HG03378 (cell line): Measurements from ENCODE around the gene ATP10A.
A peak's percentile ranks its signal among the peaks of the same experiment; 100 is the strongest.
"Not testable (repeated sequence)": the region's sequence is repeated elsewhere in the genome, so short reads cannot be mapped to it uniquely, and the experiment has no call there.

Source experiments
- ATAC-seq: cut with Tn5 transposase; IDR thresholded peaks from one replicate; pipeline ENCODE4 v1.9.1; 2021; ENCODE audit warnings: mild to moderate bottlenecking, moderate library complexity; ENCODE audit not compliant: unreplicated experiment

The ATP10A gene

DNA sequence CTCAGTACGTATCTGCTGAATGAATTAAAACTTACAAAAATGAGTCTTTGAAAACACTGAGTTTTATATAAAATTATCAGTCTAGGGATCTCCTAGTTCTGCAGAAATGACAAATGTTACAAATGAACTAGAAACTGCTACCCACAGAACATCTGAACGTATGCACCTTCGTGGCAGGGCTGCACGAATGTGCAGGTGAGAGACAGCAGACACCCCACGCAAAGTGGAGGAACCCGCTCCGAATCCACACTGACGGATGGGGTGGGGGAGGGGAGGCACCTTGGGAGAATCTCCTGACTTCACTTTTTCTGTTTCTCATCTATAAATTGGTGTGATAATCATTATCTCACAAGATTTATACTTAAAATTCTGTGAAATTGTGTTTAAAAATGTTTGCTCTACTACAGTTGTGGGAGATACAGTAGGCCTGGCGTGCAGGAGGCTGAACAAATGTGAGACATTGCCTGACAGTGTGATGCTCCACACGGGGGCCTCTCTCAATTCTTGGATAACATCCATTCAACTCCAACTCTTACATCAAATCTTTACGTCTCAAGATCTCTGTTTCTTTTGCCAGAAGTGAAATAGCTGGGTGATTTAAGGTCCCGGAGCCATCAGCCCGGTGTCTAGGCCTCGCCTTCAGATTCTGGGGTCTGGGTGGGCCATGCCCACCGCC, 86.9 kb downstream of the ATP10A start:
- ATAC-seq, result no peak

DNA sequence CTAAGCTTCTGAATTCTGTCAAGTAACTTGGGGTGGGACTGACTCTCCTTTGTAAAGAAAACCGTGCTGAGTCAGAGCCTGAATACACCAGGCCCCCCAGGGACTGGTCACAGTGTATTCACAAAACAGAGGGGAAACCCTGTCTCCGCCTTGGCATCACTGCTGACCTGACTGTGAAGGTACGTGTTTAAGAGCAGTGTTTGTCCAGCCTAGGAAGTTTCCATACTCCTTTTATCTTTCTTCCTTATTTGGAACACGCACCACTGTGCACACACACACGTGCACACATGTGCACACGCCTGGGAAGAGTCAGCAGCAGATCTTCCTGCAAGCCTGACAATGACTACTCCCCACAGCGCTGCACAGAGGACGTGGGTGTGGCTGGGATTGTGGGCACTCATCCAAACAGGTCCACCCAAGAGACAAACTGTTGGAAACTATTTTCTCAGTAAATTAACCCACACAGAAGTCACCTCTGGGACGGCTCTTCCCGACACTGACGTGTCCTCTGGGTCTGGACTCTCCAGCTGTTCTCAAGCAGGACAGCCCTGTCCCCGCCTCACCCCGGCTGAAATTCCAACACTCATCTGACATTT, 87.7 kb downstream of the ATP10A start:
- peak; percentile 95 for ATAC-seq

DNA sequence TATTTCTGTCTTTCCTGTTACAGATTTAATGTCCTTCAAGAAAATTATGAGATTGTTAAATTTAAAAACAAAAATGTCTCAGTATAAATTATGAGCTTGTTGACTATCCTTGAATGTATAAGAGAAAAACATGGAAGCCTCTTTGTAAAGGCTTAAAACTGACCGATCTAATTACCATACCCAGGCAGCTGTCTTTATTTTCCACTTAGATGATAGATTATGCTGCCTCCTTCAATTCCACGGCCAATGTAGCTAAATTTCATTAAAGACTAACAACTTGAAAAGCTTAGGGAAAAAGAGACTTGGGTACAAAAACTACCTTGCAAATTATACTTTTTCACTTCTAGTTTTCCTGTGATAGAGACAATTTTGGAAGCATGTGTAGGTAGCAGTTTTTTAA, 88.3 kb downstream of the ATP10A start:
- peak; percentile 7 for ATAC-seq

DNA sequence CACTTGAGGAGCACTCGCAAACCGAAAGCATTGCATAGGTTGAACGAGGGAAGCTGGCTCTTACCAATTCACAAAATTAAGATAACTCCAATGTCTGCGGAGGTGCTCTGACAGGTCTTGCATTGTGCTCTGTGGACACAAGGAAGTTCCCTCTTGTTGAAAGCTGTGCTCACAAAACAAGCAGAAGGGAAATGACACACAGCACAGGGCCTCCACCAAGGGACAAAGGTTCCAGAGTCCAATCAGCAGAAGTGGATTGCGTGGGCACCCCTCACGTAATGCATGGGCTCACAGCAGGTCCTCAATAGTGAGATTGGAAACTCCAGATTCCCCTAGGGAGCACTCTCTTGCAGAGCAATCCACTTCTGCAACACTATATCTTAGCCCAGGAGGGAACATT, 89.9 kb downstream of the ATP10A start:
- ATAC-seq, result no peak

DNA sequence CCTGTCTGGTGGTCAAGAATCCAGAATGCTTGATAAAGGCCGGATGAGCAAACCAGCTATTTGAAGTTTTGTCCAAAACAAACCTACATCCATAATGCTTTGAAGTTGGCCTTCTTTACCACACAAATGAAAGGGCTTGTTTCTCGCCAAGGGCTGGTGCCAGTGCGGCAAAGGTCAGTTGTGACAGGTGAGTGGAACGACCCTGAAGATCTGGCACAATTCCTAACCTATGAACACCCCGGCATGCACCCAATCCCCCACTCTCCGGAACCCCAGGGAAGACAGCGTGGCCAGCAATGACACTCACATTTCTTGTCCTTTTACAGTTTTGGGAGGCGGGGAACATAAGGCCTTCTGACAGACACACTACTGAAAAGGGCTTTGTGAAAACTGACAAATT, 90.6 kb downstream of the ATP10A start:
- no peak for ATAC-seq

DNA sequence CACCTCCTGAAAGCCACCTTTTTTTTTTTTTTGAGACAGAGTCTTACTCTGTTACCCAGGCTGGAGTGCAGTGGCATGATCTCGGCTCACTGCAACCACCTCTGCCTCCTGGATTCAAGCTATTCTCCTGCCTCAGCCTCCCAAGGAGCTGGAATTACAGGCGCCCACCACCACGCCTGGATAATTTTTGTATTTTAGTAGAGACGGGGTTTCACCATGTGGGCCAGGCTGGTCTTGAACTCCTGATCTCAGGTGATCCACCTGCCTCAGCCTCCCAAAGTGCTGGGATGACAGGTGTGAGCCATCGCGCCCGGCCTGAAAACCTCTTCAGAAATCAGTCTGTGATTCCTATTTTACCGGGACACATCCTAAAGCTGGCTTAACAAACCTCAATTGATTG, 91.4 kb downstream of the ATP10A start:
- ATAC-seq, result not testable (repeated sequence)

DNA sequence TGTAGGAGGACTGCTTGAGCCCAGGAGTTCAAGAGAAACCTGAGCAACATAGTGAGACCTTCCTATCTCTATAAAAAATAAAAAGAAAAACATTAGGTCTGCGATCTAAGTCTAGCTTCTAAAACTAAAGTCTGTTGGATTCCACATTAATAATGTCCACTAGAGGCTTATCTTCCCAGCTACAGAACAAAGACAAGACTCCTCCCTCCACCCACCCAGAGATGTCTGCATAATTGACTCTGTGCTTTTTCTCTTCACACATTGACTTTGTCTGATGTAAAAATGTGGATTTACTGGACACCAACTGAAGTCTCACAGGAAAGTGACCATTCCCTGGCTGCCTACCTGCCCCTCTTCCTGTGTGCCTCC, 91.8 kb downstream of the ATP10A start:
- no peak for ATAC-seq

DNA sequence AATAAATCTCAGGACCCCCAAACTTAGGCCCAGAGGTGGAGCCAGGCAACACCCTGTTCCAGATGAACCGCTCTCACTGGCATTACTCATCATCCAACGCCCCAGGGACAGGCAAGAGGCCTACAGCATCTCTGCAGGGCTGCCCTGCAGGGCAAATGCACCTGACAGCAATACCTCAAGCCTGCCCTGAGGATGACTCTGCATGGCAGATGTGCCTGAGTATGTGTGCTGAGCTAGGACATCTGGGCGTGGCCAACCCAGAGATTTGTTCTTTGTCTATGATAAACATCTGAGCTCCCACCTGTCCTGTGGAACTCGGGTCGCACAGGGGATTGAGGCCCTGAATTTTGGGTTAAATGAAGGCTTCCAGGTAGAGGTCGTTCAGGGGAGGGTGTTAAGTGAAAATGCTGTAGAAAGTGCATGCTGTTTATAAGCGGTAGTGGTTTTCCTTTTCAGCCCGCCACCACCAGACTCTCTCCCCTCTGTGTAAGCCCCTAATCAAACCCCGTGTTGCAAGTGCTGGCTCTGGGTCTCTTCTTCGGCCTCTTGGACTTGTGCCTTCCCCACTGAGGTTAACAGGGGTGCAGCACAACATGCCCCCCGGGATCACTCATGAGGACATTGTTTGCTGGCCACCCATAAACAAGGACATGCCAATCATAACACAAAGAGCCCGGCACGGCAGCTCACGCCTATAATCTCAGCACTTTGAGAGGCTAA, 92.3 kb downstream of the ATP10A start:
- no peak for ATAC-seq

DNA sequence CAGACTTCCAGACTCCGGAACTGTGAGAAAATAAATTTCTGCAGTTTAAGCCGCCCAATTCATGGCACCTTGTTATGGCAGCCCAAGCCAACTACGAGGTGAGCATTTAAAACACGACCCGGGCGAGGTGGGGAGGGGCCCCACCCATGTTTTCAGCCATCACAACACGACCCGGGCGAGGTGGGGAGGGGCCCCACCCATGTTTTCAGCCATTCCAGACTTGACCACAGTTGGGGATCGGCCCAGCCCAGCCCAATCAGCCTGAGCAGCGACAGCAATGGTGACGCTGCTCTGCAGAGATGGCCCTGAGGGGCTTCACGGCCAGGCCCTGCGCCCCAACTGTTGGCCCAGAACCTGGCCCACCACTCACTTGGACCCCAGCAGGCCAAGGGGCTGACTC, 93.1 kb downstream of the ATP10A start:
- ATAC-seq, result no peak

DNA sequence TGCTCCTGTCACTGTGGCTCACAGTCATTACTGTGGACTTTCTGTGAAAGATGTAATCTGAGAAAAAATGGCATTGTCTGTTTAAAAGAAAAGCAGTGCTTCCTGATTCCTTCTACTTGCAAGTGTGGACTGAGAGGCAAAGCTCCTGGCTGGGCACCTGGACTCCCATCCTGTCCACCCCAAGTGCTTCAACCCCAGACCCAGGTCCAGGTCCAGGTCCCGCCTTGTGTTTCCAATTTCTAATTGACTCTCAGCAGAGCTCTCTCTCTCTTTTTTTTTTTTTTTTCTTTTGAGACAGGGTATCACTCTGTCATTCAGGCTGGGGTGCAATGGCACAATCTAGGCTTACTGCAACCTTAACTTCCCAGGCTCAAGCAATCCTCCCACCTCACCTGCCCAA, 94.9 kb downstream of the ATP10A start:
- ATAC-seq, result no peak

DNA sequence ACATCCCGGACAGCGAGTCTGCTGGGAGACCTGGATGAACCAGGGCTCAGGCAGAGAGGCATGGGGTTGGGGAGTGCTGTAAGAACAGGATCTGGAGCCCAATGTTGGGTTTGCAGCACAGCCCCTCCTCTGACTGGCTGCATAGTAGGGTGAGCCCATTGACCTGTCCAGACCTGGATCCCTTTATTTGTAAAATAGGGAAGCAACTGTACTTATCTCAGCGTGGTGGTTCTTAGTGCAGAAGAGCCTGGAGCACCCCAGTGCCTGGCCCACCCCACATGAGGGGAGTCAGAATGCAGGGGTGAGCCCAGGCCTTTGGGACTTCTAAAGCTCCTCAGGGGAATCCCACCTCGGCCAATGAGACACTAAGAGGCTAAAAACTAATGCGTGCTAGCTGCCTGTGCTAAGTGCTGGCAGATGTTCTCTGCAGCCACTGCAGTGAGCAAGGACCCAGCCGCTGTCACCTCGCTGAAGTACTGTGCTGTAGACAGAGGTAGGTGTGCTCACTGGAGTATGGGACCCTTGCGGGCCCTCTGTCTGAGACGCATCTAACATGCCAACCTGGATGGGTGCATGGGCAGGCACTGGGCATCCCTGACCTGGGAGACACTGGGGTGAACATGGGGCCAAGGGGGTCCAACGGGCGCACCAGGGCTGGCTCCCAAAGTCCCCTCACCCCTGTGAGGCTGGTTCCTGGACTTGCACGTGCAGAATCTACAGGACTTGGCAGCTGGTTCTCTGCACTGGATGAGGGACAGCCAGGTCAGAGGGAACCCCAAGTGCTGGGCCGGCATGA, 95.6 kb downstream of the ATP10A start:
- no peak for ATAC-seq

DNA sequence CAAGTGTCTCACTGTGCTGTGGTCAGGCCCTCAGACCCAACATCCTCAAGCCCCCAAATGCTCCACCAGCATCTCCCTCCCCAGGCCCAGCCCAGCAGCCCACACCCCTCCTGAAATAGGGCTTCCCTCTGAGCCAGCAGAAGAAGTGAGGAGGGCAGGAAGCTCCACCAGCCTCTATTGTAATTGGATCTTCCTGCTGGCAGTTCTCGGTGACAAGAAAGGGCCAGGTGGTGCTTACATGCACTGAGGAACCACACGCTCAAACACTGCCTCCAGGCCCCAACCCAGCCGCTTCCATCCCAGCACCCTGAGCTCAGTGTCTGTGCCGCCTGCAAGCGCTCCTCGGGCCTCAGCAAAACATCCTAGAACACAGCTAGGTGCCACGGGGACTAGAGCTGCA, 96.7 kb downstream of the ATP10A start:
- no peak for ATAC-seq

DNA sequence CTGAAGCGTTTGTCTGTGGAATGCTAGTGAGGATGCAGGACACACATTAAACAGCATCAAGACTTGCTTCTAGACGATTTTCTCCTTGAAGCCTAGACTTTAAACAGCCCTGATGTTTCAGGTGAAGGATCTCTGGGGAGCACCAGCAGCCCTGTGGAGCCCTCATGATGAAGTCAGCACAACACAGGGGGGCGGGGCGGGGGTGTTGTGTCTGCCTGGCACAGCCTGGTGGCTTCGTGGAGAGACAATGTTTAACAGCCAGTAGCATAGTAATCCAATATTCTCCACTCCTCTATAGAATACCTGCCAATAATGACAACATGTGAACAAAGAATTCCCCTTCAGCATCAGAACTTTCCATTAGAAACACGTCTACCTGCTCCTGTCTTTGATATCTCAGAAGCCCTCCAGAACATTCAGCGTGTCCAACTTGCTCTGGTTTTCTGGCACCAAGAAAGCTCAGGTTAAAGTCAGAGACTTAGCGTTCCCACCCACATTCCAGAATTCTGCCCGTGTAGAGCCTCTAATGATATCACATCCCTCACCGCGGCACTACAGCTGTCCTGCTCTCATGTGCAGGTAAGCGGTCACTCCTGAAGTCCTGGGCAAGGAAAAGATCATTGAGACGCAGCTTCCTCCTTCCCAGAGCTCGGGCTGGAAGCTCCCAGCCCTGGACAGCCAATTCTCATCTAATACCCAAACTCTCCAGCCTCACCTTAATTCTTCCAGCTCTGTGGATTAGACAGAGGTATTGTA, 98.0 kb downstream of the ATP10A start:
- ATAC-seq, result no peak

DNA sequence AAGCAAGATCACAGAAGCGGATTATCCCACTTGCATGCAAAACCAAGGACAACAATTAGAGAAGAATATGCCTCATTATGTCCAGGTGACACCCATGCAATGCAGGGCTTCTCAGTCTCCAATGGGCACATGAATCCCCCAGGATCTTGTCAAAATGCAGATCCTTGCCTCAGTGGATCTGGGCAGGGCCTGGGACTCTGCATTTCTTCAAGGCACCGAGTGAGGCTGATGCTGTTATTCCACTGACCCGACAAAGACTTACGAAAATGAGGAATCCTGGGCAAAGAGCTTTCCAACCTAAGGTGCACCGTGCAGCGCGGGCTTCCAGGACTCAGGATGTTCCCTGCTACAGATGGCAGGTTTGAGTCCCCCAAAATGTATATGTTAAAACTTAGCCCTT, 99.2 kb downstream of the ATP10A start:
- ATAC-seq, result no peak

DNA sequence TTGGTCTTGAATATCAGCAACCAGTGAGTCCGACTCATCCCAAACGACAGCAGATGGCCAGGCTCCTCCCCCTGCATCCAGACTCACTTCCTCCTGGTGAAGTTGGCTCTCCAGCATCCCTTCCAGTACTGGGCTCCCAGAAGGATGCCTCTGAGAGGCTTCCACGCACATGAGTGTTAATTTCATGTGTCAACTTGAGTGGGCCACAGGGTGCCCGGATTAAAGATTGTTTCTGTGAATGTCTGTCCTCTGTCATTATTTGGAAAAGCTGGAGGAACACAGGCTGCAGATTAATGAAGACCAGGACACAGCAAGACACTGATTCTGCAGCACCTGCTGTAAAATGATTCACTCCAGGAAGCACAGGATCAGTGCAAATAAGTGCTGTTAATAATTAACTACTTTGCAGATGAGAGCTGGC, 99.8 kb downstream of the ATP10A start:
- ATAC-seq, result no peak

DNA sequence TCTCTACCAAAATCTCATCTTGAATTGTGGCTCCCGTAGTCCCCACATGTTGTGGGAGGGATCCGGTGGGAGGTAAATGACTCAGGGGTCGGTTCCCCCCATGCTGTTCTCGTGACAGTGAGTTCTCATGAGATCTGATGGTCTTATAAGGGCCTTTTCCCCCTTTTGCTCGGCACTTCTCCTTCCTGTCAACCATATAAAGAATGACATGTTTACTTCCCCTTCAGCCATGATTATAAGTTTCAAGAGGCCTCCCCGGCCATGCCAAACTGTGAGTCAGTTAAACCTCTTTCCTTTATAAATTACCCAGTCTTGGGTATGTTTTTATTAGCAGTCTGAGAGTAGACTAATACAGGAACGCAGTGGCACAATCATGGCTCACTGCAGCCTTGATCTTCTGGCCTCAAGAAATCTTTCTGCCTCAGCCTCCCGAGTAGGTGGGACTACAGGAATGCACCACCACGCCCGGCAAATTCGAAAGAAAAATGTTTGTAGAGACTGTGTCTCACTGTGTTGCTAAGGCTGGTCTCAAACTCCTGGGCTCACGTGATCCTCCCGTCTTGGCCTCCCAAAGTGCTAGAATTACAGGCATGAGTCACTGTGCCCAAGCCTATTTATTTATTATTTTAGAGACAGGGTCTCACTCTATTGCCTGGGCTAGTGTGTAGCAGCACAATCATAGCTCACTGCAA, 101.0 kb downstream of the ATP10A start:
- ATAC-seq, result no peak

DNA sequence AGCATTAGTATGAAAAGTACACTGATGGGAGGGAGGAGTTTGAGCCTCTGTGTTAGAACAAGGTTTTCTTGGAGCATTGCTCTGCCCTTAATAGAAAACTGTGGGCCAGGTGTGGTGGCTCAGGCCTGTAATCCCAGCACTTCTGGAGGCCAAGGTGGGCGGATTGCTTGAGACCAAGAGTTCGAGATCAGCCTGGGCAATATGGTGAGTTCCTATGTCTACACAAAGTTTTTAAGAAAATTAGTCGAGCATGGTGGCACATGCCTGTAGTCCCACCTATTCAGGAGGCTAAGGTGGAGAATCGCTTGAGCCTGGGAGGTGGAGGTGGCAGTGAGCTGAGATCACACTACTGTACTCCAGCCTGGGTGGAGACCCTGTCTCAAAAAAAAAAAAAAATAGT, 103.7 kb downstream of the ATP10A start:
- ATAC-seq, result no peak

DNA sequence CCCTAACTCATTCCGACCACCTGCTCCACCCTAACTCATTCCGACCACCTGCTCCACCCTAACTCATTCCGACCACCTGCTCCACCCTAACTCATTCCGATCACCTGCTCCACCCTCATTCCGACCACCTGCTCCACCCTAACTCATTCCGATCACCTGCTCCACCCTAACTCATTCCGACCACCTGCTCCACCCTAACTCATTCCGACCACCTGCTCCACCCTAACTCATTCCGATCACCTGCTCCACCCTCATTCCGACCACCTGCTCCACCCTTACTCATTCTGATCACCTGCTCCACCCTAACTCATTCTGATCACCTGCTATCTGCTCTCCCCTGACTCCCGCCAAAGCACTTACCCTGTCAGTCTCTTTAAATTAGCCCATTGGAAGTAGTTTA, 104.5 kb downstream of the ATP10A start:
- ATAC-seq, result not testable (repeated sequence)

DNA sequence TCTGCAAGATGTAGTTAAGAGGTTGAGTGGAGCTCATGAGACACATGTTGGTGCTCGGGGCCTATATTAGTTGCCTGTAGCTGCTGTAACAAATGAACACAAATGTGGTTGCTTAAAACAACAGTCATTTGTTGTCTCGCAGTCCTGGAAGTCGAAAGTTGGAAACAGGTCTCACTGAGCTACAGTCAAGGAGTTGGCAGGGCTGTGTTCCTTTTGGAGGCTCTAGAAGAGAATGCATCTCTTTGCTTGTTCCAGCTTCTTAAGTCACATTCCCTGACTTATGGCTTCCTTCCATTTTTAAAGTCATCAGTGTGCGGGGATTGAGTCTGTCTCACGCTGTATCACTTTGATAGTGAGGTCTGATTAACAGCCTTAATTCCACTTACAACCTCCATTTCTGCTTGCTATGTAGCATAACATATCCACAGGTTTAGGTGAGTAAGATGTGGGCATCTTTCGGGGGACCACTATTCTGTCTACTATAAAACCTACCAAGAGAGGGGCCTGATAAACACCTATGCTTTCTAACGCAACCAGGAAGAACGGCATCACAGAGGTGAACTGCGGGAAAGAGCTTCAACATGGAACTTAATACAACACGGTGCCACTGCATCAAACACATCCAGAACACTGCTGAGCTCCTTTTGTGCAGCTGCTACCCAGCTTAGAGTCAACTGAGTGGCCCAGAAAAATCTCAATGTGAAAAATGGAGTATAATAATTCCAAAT, 119.4 kb downstream of the ATP10A start:
- ATAC-seq, result no peak
